ENCODE results near the gene KCNK3.

Gene KCNK3

GRCh38 chr2:26729311-26729710 is 36.8 kb downstream of the KCNK3 start:
- DNase-seq (ENCODE audit: low read depth) = no peak
- H3K4me3 ChIP-seq (ENCODE audit: low read depth, low read length) = no peak overlapping the region

GRCh38 chr2:26730549-26731344 is 38.2 kb downstream of the KCNK3 start:
- DNase-seq (ENCODE audit: low read depth) = no peak

More at GRCh38 chr2:26729311-26729710, 36.8 kb downstream of the KCNK3 start:
- TF ChIP-seq CTCF (IDR thresholded peaks at IDR 0.05; ENCODE audit: insufficient read depth, low read depth, low read length, missing control alignments) = no peak

GRCh38 chr2:26731714-26732113 is 39.2 kb downstream of the KCNK3 start:
- no peak for DNase-seq (ENCODE audit: low read depth)
- TF ChIP-seq CTCF (IDR thresholded peaks at IDR 0.05; ENCODE audit: insufficient read depth, low read depth, low read length, missing control alignments) = no peak

More at GRCh38 chr2:26730549-26731344, 38.2 kb downstream of the KCNK3 start:
- H3K4me3 ChIP-seq (ENCODE audit: low read depth, low read length) = no peak overlapping the region
- no peak for TF ChIP-seq CTCF (IDR thresholded peaks at IDR 0.05; ENCODE audit: insufficient read depth, low read depth, low read length, missing control alignments)

GRCh38 chr2:26732446-26732845 is 39.9 kb downstream of the KCNK3 start:
- DNase-seq (ENCODE audit: low read depth) = no peak
- H3K4me3 ChIP-seq (ENCODE audit: low read depth, low read length) = no peak overlapping the region
- TF ChIP-seq CTCF (IDR thresholded peaks at IDR 0.05; ENCODE audit: insufficient read depth, low read depth, low read length, missing control alignments) = no peak

More at GRCh38 chr2:26731714-26732113, 39.2 kb downstream of the KCNK3 start:
- no peak overlapping the region for H3K4me3 ChIP-seq (ENCODE audit: low read depth, low read length)

- no peak for TF ChIP-seq CTCF (IDR thresholded peaks at IDR 0.05; ENCODE audit: insufficient read depth, low read depth, low read length, missing control alignments)
- H3K4me3 ChIP-seq (ENCODE audit: low read depth, low read length) = no peak overlapping the region
- DNase-seq (ENCODE audit: low read depth) = no peak
Measured at GRCh38 chr2:26733413-26733812, 40.9 kb downstream of the KCNK3 start.

- H3K4me3 ChIP-seq (ENCODE audit: low read depth, low read length) = no peak overlapping the region
- DNase-seq (ENCODE audit: low read depth) = no peak
- no peak for TF ChIP-seq CTCF (IDR thresholded peaks at IDR 0.05; ENCODE audit: insufficient read depth, low read depth, low read length, missing control alignments)
Measured at GRCh38 chr2:26735097-26735496, 42.6 kb downstream of the KCNK3 start.

Measured in GM12865 (cell line).